Smooth muscle cell (in vitro differentiated cells): ENCODE data around the gene PTPRG. TPM values are rescaled to one million over a fixed set of nuclear protein-coding genes. Genes with fewer than 3 reads are reported as not detected.

Experiments used
- DNase-seq: peaks from one replicate; lab custom pipeline; 2025; ENCODE audit not compliant: unreplicated experiment; lab: John Stamatoyannopoulos, UW
- H2AFZ ChIP-seq: fragments of 200-600 bp; sonication (generic); 2 replicates; pipeline ENCODE4 v1.6.0; 2016; ENCODE audit warnings: antibody characterized with exemption, low read depth, mild to moderate bottlenecking
- H3F3A ChIP-seq: fragments of 200-600 bp; sonication (generic); 2 replicates; pipeline ENCODE4 v1.6.0; 2017; ENCODE audit warnings: antibody characterized with exemption, low read depth
- H3K27ac ChIP-seq: fragments of 200-600 bp; sonication (generic); 2 replicates; pipeline ENCODE4 v1.5.1; 2016; ENCODE audit warnings: low read depth, mild to moderate bottlenecking
- H3K27me3 ChIP-seq: fragments of 200-600 bp; sonication (generic); 2 replicates; pipeline ENCODE4 v1.6.1; 2016; ENCODE audit warnings: low read depth, mild to moderate bottlenecking
- H3K36me3 ChIP-seq: fragments of 200-600 bp; sonication (generic); 2 replicates; pipeline ENCODE4 v1.5.1; 2016; ENCODE audit warnings: low read depth
- H3K4me1 ChIP-seq: fragments of 200-600 bp; sonication (generic); 2 replicates; pipeline ENCODE4 v1.5.1; 2016; ENCODE audit warnings: low read depth
- H3K4me2 ChIP-seq: fragments of 200-600 bp; sonication (generic); 2 replicates; pipeline ENCODE4 v1.6.0; 2016; ENCODE audit warnings: mild to moderate bottlenecking
- H3K4me3 ChIP-seq: fragments of 200-600 bp; sonication (generic); 2 replicates; pipeline ENCODE4 v1.5.1; 2016; ENCODE audit warnings: mild to moderate bottlenecking
- H3K79me2 ChIP-seq: fragments of 200-600 bp; sonication (generic); 2 replicates; pipeline ENCODE4 v1.6.0; 2016; ENCODE audit warnings: low read depth, mild to moderate bottlenecking
- H3K9ac ChIP-seq: fragments of 200-600 bp; sonication (generic); 2 replicates; pipeline ENCODE4 v1.6.0; 2016; ENCODE audit warnings: low read depth
- H3K9me3 ChIP-seq: fragments of 200-600 bp; sonication (generic); replicated peaks from 2 replicates; pipeline ENCODE4 v1.5.1; 2016; ENCODE audit warnings: low read depth
- H4K20me1 ChIP-seq: fragments of 200-600 bp; sonication (generic); 2 replicates; pipeline ENCODE4 v1.6.0; 2016; ENCODE audit warnings: low read depth
- WGBS: methylation state at CpG from one replicate; pipeline ENCODE4 v1.1.7; 2016; ENCODE audit warnings: low lambda C conversion rate; 5-methylcytosine and 5-hydroxymethylcytosine counted together
- polyA plus RNA-seq: library from polyadenylated mRNA; unstranded; fragments of >200 nt; fragmentation: Nextera tagmentation; extraction: Ambion mirVana; gene quantifications from 2 replicates; pipeline ENCODE4 v1.2.1, GENCODE V29; 2016
- total RNA-seq: library from RNA; depleted of rRNA; stranded (reverse); fragments of >200 nt; gene quantifications from 2 replicates; pipeline ENCODE4 v1.2.3, GENCODE V29; 2014
- TF ChIP-seq, protein P1 (sequence below): fragments of 200-600 bp; sonication (generic); IDR thresholded peaks from 2 replicates; pipeline ENCODE4 v1.5.1; 2017; ENCODE audit warnings: borderline replicate concordance, mild to moderate bottlenecking, antibody characterized with exemption; ENCODE audit not compliant: insufficient read depth, poor library complexity, severe bottlenecking

The PTPRG gene
- total and polyA plus RNA-seq, 2 experiments from 2014 or later, result 21.2 to 87.3 TPM

DNA sequence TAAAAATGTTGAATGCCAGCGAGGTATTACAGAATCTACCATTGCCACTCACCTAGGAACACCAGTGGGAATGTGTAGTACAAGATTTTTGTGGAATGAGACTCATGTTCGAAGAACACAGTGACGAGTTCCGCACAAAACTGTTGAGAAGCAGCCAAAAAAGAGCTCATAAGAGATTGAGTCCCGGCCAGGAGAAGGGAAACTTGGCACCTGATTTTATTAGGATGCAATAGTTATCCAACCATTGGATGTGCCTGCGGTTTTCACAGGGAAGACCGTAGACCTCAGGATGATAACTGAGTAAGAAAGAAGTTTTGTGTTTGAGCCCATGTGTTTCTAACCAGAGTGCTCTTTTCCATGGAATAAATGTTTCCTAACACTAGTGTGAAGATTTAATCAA, 88.9 kb downstream of the PTPRG start:
- no peak overlapping the region for H3K4me2 ChIP-seq
- no peak overlapping the region for H2AFZ ChIP-seq
- no peaks in the 10 kb centered on the region for H3F3A ChIP-seq
- no peak overlapping the region for H3K4me3 ChIP-seq
- no peak overlapping the region for H3K9ac ChIP-seq
- no peaks in the 10 kb centered on the region for H3K4me1 ChIP-seq
- H3K79me2 ChIP-seq, result peaks cover 45% of the 10 kb centered on the region
- TF ChIP-seq, protein P1, sequence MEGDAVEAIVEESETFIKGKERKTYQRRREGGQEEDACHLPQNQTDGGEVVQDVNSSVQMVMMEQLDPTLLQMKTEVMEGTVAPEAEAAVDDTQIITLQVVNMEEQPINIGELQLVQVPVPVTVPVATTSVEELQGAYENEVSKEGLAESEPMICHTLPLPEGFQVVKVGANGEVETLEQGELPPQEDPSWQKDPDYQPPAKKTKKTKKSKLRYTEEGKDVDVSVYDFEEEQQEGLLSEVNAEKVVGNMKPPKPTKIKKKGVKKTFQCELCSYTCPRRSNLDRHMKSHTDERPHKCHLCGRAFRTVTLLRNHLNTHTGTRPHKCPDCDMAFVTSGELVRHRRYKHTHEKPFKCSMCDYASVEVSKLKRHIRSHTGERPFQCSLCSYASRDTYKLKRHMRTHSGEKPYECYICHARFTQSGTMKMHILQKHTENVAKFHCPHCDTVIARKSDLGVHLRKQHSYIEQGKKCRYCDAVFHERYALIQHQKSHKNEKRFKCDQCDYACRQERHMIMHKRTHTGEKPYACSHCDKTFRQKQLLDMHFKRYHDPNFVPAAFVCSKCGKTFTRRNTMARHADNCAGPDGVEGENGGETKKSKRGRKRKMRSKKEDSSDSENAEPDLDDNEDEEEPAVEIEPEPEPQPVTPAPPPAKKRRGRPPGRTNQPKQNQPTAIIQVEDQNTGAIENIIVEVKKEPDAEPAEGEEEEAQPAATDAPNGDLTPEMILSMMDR, result no peak
- peaks cover 96% of the 10 kb centered on the region for H4K20me1 ChIP-seq
- no peaks in the 10 kb centered on the region for H3K27me3 ChIP-seq
- no peaks in the 10 kb centered on the region for H3K36me3 ChIP-seq
- DNase-seq, result no peak
- no peaks in the 10 kb centered on the region for H3K9me3 ChIP-seq
- WGBS, result 76% methylated on average over 7 of the region's 7 CpGs
- H3K27ac ChIP-seq, result no peak overlapping the region

DNA sequence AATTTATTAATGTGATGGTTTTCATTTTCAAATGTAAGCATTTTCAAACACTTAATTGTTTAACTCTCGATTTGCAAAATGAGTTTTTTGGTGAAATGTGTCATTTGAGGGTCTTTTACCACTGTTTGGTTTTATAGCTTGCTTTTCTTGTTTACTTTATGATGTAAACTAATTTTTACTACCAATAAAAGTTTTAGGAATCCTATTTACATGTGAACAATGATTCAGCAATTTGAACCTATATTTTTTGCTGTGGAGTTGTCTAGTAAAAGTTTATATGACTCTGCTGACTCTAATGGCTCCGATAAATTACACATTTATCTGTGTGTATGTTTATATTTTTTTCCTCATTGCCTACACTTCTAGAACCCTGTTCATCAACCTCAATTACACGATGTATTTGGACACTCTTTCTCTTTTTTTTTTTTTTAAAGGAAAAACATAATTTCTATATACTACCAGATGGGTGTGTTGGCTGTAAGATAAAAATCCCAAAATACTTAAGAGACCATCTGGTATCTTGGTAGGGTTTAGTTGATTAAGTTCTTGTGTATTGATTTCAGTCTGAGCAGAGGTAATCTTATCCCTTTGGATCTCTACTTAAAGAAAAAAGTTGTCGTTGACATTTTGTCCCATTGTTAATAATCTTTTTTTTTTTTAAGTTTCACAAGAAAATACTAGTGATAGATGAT, 89.5 kb downstream of the PTPRG start:
- Histone ChIP-seq H3K9ac (no peak overlapping the region), H3K4me2 (no peak overlapping the region), H3K4me3 (no peak overlapping the region), H3K27me3 (no peaks in the 10 kb centered on the region), H3K27ac (no peak overlapping the region), H3K4me1 (no peaks in the 10 kb centered on the region), H2AFZ (no peak overlapping the region), H3K79me2 (peaks cover 45% of the 10 kb centered on the region), H4K20me1 (peaks cover 95% of the 10 kb centered on the region), H3K9me3 (no peaks in the 10 kb centered on the region), H3K36me3 (no peaks in the 10 kb centered on the region), H3F3A (no peaks in the 10 kb centered on the region)
- TF ChIP-seq, protein P1, result no peak
- DNase-seq, result no peak
- 46% methylated on average over 4 of the region's 4 CpGs for WGBS

DNA sequence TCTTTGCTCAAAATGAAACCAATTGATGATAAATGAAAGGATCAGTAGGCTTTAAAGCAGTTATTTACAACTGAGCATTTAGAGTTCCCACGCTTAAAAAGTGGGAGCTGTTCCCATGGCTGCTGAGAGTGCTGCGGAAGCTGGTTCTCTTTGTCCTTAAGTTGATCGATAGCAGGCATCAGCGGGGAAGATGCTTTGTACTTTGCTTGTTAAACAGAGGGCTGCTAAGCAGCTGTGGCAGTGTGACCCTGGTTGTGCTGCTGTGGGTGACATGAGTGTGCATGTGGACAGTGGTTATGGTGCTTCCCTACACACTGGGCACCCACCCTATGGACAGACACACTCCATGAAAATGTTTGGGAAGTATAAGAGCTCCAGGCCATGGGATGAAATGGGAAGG, 96.3 kb downstream of the PTPRG start:
- Histone ChIP-seq H2AFZ (no peak overlapping the region), H3K27me3 (no peaks in the 10 kb centered on the region), H3K79me2 (peaks cover 54% of the 10 kb centered on the region), H3K4me3 (no peak overlapping the region), H3K4me1 (peaks cover 9% of the 10 kb centered on the region), H4K20me1 (peaks cover 97% of the 10 kb centered on the region), H3F3A (no peaks in the 10 kb centered on the region), H3K9me3 (no peaks in the 10 kb centered on the region), H3K27ac (no peak overlapping the region), H3K36me3 (no peaks in the 10 kb centered on the region), H3K9ac (no peak overlapping the region), H3K4me2 (no peak overlapping the region)
- TF ChIP-seq, protein P1, result no peak
- WGBS, result 66% methylated on average over 4 of the region's 4 CpGs
- DNase-seq, result no peak

DNA sequence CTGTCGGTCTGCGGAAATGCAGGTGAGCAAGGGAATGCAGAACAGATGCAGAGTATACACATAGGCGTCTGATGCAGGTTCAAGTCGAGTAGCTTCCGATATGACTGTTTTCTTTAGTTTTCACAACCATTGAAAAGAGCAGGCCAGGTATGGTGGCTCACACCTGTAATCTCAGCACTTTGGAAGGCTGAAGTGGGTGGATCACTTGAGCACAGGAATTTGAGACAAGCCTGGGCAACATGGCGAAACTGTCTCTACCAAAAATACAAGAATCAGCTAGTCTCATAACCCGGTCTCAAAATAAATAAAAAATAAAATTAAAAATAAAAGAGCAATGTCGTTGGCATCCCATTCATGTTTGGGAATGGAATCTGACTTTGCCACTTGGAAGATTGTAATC, 101.5 kb downstream of the PTPRG start:
- WGBS, result 96% methylated on average over 8 of the region's 8 CpGs
- no peak for DNase-seq
- no peak overlapping the region for H3K4me3 ChIP-seq
- H3K27ac ChIP-seq, result no peak overlapping the region
- H3K27me3 ChIP-seq, result no peaks in the 10 kb centered on the region
- TF ChIP-seq, protein P1, result no peak
- H3K4me2 ChIP-seq, result no peak overlapping the region
- peaks cover 96% of the 10 kb centered on the region for H4K20me1 ChIP-seq
- peaks cover 22% of the 10 kb centered on the region for H3K79me2 ChIP-seq
- H3K36me3 ChIP-seq, result no peaks in the 10 kb centered on the region
- H3K9ac ChIP-seq, result no peak overlapping the region
- no peaks in the 10 kb centered on the region for H3K9me3 ChIP-seq
- peaks cover under 1% of the 10 kb centered on the region for H3K4me1 ChIP-seq
- no peak overlapping the region for H2AFZ ChIP-seq
- peaks cover 8% of the 10 kb centered on the region for H3F3A ChIP-seq
